ENCODE data around the gene MRFAP1L1.
A peak's percentile ranks its signal among the peaks of the same experiment; 100 is the strongest.
"Not testable (repeated sequence)": the region's sequence is repeated elsewhere in the genome, so short reads cannot be mapped to it uniquely, and the experiment has no call there.

Gene MRFAP1L1

GRCh38 chr4:6686104-6686787, 23.4 kb downstream of the MRFAP1L1 start:
- no peak for DNase-seq

DNA sequence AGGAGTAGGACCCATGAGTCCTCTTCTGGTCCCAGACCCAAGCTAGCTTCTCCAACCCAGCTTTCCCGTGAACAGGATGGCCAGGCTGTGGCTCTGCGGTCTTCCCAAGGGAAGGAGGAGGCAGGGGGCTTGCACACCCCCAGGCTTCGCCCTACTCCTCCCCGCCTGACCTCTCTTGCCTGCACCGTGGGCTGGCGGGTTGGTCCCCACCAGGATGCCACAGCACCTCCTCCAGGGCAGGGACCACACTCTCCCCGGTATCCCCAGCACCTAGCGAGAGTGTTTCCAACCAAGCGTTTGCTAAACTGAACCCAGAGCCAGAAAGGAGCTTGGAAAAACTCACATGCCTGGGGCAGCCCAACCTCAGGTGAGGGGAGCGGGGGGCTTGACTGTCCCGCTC, 25.0 kb downstream of the MRFAP1L1 start:
- DNase-seq, result no peak

- no peak for DNase-seq
Measured at GRCh38 chr4:6682862-6683590, 26.6 kb downstream of the MRFAP1L1 start.

GRCh38 chr4:6681191-6681590, 28.5 kb downstream of the MRFAP1L1 start:
- no peak for DNase-seq

GRCh38 chr4:6680372-6681034, 29.2 kb downstream of the MRFAP1L1 start:
- DNase-seq, result no peak

GRCh38 chr4:6676722-6677558, 32.7 kb downstream of the MRFAP1L1 start:
- DNase-seq, result no peak

- DNase-seq, result peak; percentile 23
Measured at GRCh38 chr4:6674500-6675149, 35.0 kb downstream of the MRFAP1L1 start.

DNA sequence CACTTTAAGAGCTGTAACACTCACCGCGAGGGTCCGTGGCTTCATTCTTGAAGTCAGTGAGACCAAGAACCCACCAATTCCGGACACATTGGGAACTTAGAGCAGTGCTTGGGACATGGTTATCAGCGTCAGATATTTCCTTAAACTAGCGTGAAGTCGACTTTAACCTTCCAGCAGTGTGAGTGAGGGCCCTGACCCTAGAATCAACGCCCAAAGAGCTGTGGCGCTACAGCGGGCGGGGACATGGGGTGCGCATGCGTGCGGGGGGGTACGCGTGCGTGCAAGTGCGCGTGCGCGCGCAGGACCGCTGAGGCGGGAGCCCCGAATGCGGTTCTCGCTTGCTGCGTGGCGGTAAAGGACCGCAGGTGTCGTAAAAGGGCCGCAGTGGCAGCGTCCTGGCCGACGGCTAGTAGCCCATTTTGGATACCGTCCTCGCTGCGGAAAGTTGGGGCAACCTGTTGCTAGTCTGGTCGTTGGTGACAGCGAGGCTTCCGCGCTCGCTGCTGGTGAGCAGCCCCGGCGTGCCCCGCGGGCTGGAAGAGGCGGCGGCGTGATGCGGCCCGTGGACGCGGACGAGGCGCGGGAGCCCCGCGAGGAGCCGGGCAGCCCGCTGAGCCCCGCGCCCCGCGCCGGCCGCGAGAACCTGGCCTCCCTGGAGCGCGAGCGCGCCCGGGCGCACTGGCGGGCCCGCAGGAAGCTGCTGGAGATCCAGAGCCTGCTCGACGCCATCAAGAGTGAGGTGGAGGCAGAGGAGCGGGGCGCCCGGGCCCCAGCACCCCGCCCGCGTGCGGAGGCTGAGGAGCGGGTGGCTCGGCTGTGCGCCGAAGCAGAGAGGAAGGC, 35.8 kb downstream of the MRFAP1L1 start:
- peak; percentile 93 for DNase-seq

DNA sequence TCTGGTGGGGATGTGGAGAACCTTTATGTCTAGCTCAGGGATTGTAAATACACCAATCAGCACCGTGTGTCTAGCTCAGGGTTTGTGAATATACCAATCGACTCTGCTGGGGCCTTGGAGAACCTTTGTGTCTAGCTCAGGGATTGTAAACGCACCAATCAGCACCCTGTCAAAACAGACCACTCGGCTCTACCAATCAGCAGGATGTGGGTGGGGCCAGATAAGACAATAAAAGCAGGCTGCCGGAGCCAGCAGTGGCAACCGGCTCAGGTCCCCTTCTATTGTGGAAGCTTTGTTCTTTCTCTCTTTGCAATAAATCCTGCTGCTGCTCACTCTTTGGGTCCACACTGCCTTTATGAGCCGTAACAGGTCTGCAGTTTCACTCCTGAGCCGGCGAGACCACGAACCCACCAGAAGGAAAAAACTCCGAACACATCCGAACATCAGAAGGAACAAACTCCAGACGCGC, 36.4 kb downstream of the MRFAP1L1 start:
- DNase-seq, result peak; percentile 51

- not testable (repeated sequence) for DNase-seq
Measured at GRCh38 chr4:6672541-6673190, 37.0 kb downstream of the MRFAP1L1 start.

DNA sequence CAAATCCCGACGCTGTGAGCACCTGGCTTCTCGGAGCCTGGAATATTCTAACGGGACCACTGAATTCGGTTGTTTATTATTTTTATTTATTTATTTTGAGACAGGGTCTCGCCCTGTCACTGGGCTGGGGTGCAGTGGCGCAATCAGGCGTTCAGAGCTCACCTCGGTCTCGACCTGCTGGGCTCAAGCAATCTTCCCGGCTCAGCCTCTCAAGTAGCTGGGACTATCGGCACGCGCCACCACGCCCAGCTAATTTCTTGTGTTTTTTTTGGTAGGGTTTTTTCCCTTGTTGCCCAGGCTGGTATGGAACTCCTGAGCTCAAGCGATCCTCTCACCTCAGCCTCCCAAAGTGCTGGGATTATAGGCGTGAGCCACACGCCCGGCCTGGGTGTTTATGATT, 37.5 kb downstream of the MRFAP1L1 start:
- DNase-seq, result no peak

DNA sequence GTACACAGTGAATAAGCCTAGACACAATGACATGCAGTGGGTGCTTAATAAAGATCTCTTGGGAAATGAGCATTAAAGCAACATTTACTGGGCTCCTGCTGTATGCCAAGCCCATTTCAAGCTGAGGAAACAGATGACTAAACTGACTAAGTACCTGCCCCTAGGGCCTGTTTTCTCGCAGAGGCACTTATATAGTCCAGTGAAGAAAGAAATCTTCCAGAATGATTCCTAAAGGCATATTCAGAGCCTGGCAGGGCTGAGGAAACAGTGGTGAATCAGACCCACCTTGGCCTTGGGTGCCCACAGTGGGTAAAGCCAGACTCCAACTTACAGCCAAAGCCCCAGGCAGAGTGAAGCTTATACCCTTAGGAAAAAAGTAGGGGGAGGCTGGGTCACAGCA, 38.0 kb downstream of the MRFAP1L1 start:
- no peak for DNase-seq

DNA sequence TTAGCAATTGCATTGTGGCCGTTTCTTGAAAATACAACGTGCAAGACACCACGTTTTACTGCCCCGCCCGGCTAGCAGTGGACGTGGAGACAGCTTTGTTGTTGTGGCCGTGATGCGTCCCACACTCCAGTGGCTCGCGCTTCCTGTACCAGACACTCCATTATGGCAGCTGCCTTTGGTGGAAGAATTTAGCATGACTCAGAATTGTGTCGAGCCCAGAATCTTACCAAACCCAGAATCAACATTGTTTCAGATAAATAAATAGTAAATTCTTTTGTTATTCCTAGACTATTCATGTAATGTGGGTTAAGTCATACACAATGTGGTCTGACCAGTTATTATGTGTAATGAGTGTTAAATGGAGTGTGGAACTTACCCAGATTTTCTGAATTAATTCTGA, 41.3 kb downstream of the MRFAP1L1 start:
- peak; percentile 74 for DNase-seq

- DNase-seq, result no peak
Measured at GRCh38 chr4:6665320-6665654, 44.4 kb downstream of the MRFAP1L1 start.

- DNase-seq, result no peak
Measured at GRCh38 chr4:6663596-6664393, 45.9 kb downstream of the MRFAP1L1 start.

DNA sequence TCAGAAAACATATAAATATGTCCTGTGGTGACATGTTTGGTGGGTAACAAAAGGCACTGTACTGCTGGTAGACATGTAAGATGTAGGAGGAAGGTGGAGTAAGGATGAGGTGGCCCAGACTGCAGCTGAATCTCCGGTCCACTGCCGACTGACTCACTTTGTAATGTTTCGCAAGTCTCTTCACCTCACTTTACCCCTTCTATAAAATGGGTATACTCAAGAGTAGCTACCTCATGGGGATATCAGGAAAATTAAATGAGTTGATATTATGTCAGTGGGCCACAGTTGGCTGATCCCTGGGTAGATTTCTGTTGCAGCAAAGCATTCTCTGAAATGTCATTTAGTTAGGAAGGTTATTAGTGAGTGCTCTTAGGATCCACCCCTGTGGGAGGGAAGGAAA, 47.1 kb downstream of the MRFAP1L1 start:
- no peak for DNase-seq

GRCh38 chr4:6660430-6660829, 49.2 kb downstream of the MRFAP1L1 start:
- no peak for DNase-seq

GRCh38 chr4:6659897-6660296, 49.8 kb downstream of the MRFAP1L1 start:
- DNase-seq, result no peak

DNA sequence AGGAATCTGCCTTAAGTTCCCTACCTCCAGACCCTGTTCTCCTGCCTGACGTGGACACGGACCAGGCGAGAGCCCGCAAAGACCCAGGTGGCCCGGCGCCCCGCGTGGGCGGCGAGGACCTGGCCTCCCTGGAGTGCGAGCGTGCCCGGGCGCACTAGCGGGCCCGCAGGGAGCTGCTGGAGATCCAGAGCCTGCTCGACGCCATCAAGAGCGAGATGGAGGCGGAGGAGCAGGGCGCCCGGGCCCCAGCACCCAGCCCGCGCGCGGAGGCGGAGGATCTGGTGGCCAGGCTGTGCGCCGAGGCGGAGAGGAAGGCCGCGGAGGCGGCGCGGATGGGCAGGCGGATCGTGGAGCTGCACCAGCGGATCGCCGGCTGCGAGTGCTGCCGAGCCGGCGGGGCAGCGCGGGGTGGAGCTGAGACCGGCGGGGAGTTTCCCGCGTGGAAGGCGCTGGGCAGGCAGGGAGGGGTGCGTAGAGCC, 51.0 kb downstream of the MRFAP1L1 start:
- DNase-seq, result peak; percentile 50

GRCh38 chr4:6658209-6658595, 51.5 kb downstream of the MRFAP1L1 start:
- no peak for DNase-seq

All from EL (cell line).